ENCODE data around the gene TMEM128. TPM values are rescaled to one million over a fixed set of nuclear protein-coding genes. Genes with fewer than 3 reads are reported as not detected.

Gene TMEM128, protein sequence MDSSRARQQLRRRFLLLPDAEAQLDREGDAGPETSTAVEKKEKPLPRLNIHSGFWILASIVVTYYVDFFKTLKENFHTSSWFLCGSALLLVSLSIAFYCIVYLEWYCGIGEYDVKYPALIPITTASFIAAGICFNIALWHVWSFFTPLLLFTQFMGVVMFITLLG
- total RNA-seq: 23.8 and 30.6 TPM in 2 replicates

DNA sequence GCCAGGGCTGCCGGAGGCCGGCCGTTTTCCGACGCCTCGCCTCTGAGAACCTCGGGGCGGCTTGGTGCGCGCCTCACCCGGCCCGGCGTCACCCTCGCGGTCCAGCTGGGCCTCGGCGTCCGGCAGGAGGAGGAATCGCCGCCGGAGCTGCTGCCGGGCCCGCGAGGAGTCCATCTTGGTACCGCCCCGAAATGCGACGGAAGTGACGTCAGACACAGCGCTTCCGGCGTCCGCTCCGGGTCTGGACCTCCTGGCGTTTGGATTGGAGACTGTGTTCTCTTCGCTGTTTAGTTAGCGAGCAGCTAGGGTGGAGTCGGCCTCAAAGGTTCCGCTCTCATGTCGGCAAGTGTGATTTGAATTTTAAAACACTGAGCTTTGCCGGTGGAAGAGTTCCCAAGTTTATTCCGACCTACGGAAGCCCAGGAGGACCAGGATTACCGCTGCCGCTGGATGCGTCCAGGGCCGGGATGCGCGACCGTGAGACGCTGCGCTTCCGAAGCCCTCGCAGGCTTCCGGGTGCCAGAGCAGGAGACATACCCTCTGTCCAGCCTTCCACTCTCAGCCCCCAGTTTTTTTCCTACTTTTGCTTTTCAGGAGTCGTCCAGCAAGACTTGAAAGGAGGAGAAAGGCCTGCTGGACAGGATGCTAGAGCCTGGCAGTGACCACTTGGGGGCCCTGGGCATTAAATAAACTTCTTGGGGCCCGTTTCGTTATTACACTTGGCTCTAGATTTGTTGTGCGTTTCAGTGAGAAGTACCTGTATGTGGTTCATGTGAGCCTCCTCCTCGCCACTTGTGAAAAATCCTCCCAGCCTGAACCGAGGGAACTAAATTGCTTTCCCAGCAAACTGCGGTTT lies at the start of gene TMEM128:
TSS of gene TMEM128 (minus strand) at position 195 of the 856 bp plus-strand sequence. CDS start at position 174, 21 bp downstream.

GRCh38 chr4:4289941-4290850 lies 42.2 kb upstream of the TMEM128 start, which contains the start of the genes LYAR and ZBTB49:
TSS of gene LYAR (minus strand) at chr4:4290154. CDS start at chr4:4283742, 6,412 bp downstream.
TSS of gene ZBTB49 (plus strand) at chr4:4290251. CDS start at chr4:4299946, 9,695 bp downstream.

GRCh38 chr4:4226606-4227438 lies 21.2 kb downstream of the TMEM128 start, which contains the start of gene OTOP1:
TSS of gene OTOP1 (minus strand) at chr4:4226929. CDS start at chr4:4226864, 65 bp downstream.

Other genes starting within 250 kb of the TMEM128 start
- not detected in 2 replicates for gene OTOP1, start 21.3 kb downstream of the TMEM128 start, total RNA-seq
- gene LYAR, start 41.9 kb upstream of the TMEM128 start, total RNA-seq: 8.6 and 11.7 TPM in 2 replicates
- gene ZBTB49, start 42.0 kb upstream of the TMEM128 start, total RNA-seq: 5.9 and 6.4 TPM in 2 replicates
- gene NSG1, start 138.9 kb upstream of the TMEM128 start, total RNA-seq: 0.22 TPM in 1 of 2 replicates, not detected in the other